Astrocyte (in vitro differentiated cells and primary cell): Measurements from ENCODE around the gene NEURL1. TPM values are rescaled to one million over a fixed set of nuclear protein-coding genes. Genes with fewer than 3 reads are reported as not detected.
A peak's percentile ranks its signal among the peaks of the same experiment; 100 is the strongest.
"Not testable (repeated sequence)": the region's sequence is repeated elsewhere in the genome, so short reads cannot be mapped to it uniquely, and the experiment has no call there.

Experiments
- DNase-seq: peaks from one replicate; pipeline ENCODE4 v3.0.0-alpha.2; 2010; ENCODE audit warnings: low read depth
- FAIRE-seq: peaks from 2 replicates; lab custom pipeline; 2011; peaks lifted over from hg19 to GRCh38; lab: Jason Lieb, UNC
- H2AFZ ChIP-seq: 2 replicates; pipeline ENCODE4 v1.6.0; 2012; ENCODE audit warnings: low read depth, low read length, inconsistent platforms
- H3K27ac ChIP-seq: 2 replicates; pipeline ENCODE4 v1.5.1; 2011; ENCODE audit warnings: low read depth, low read length, inconsistent platforms
- H3K27me3 ChIP-seq: 2 replicates; pipeline ENCODE4 v1.6.0; 2011; ENCODE audit warnings: low read length, inconsistent platforms; ENCODE audit not compliant: insufficient read depth
- H3K36me3 ChIP-seq: 2 replicates; pipeline ENCODE4 v1.5.1; 2011; ENCODE audit warnings: low read length, inconsistent platforms; ENCODE audit not compliant: insufficient read depth
- H3K4me1 ChIP-seq: 2 replicates; pipeline ENCODE4 v1.5.1; 2011; ENCODE audit warnings: low read length, inconsistent platforms; ENCODE audit not compliant: insufficient read depth
- H3K4me2 ChIP-seq: 2 replicates; pipeline ENCODE4 v1.6.0; 2012; ENCODE audit warnings: low read length, inconsistent platforms
- H3K4me3 ChIP-seq: 2 replicates; pipeline ENCODE4 v1.5.1; 2011; ENCODE audit warnings: low read depth, mild to moderate bottlenecking, low read length, inconsistent platforms; ENCODE audit not compliant: insufficient read depth
- H3K79me2 ChIP-seq: 2 replicates; pipeline ENCODE4 v1.6.0; 2012; ENCODE audit warnings: mild to moderate bottlenecking, low read length, inconsistent platforms; ENCODE audit not compliant: insufficient read depth
- H3K9ac ChIP-seq: 2 replicates; pipeline ENCODE4 v1.6.0; 2012; ENCODE audit warnings: mild to moderate bottlenecking, low read length, inconsistent platforms
- H3K9me3 ChIP-seq: 2 replicates; pipeline ENCODE4 v1.5.1; 2012; ENCODE audit warnings: low read depth, mild to moderate bottlenecking, low read length, inconsistent platforms; ENCODE audit not compliant: insufficient read depth
- H4K20me1 ChIP-seq: 2 replicates; pipeline ENCODE4 v1.6.0; 2012; ENCODE audit warnings: low read length, inconsistent platforms; ENCODE audit not compliant: insufficient read depth
- H3K27ac Mint-ChIP-seq: one replicate; pipeline ENCODE4 v1.8.0; 2021; ENCODE audit warnings: mild to moderate bottlenecking, mixed read lengths; ENCODE audit not compliant: unreplicated experiment
- H3K27me3 Mint-ChIP-seq: one replicate; pipeline ENCODE4 v1.8.0; 2021; ENCODE audit warnings: low read depth, mixed read lengths; ENCODE audit not compliant: unreplicated experiment
- H3K36me3 Mint-ChIP-seq: one replicate; pipeline ENCODE4 v1.8.0; 2021; ENCODE audit warnings: low read depth, mixed read lengths; ENCODE audit not compliant: unreplicated experiment
- H3K4me1 Mint-ChIP-seq: one replicate; pipeline ENCODE4 v1.8.0; 2021; ENCODE audit warnings: low read depth, mixed read lengths; ENCODE audit not compliant: unreplicated experiment
- H3K4me3 Mint-ChIP-seq: one replicate; pipeline ENCODE4 v1.8.0; 2021; ENCODE audit warnings: mild to moderate bottlenecking, moderate library complexity, mixed read lengths; ENCODE audit not compliant: unreplicated experiment
- H3K9me3 Mint-ChIP-seq: one replicate; pipeline ENCODE4 v1.8.0; 2021; ENCODE audit warnings: mild to moderate bottlenecking, mixed read lengths; ENCODE audit not compliant: unreplicated experiment
- CTCF ChIP-seq: IDR thresholded peaks from 2 replicates; pipeline ENCODE4 v1.5.1; 2011; ENCODE audit warnings: low read depth, mild to moderate bottlenecking, inconsistent platforms, low read length, moderate library complexity; ENCODE audit not compliant: insufficient read depth
- EZH2 ChIP-seq: IDR thresholded peaks from 2 replicates; pipeline ENCODE4 v1.6.1; 2012; ENCODE audit warnings: mild to moderate bottlenecking, low read length, inconsistent platforms; ENCODE audit not compliant: insufficient read depth
- total RNA-seq: library from RNA; stranded (reverse); gene quantifications from 2 replicates; pipeline ENCODE4 v1.2.1, GENCODE V29; 2021

Gene NEURL1
- total RNA-seq, 1 donor from 2014 or later: 1.5 TPM

DNA sequence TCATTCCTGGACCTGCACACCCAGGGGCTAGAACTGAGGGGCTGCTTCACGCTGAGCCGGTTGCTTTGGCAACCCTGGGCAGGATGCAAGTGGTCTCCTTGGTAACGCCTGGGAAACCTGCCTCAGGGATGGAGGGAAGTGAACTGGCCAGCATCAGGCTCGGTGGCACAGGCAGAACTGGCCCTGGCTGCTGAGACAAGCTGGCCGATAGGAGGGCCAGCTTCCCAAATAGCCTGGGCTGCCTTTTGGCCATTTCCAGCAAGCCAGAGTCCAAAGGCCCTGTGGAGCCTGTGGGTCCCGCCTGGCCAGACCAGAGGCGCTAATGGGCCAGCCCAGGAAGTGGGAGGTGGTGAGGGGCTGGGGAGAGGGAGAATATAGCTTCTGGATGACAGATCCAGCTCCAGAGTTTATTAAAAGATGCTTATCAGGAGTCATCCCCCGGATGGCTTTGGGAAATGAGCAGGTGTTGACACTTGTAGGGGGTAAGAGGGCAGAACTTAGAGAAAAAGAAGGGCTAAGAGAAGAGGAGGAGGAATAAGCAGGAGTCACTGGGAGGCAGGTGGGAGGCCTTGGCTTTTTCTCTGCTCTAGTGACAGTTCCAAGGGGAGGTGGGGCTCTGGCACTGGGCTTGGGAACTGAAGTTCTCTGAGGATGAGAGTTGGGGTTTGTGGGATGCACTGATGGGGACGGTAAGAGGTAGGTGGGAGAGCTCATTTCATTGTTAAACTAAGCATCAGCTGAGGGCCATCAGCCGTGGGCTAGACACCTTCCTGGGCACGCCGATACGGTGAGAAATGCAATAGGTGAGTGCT lies 9.6 kb downstream of the NEURL1 start:
- FAIRE-seq: no peak
- H3K9me3 Mint-ChIP-seq: peaks cover 5% of the 10 kb centered on the region
- no peaks in the 10 kb centered on the region for H3K79me2 ChIP-seq

GRCh38 chr10:103503777-103504176 lies 10.3 kb downstream of the NEURL1 start:
- H3K4me3 Mint-ChIP-seq, H3K4me3 ChIP-seq, H3K36me3 ChIP-seq, DNase-seq, H3K9ac ChIP-seq, H3K79me2 ChIP-seq, H3K9me3 Mint-ChIP-seq, H3K36me3 Mint-ChIP-seq, FAIRE-seq, H3K4me1 ChIP-seq, H3K27ac ChIP-seq, H3K9me3 ChIP-seq, H2AFZ ChIP-seq: not testable (repeated sequence)
- Histone ChIP-seq H3K27me3 (peaks cover 79% of the 10 kb centered on the region), H4K20me1 (peaks cover 69% of the 10 kb centered on the region), H3K4me2 (peak overlapping the region; percentile 45)
- Mint-ChIP-seq H3K27ac (peak overlapping the region; percentile 13), H3K4me1 (peaks cover 31% of the 10 kb centered on the region), H3K27me3 (peaks cover 44% of the 10 kb centered on the region)

More for the DNA sequence above, 9.6 kb downstream of the NEURL1 start:
- H4K20me1 ChIP-seq: peaks cover 68% of the 10 kb centered on the region
- no peak for DNase-seq
- Mint-ChIP-seq H3K27me3 (peaks cover 39% of the 10 kb centered on the region), H3K4me3 (no peak overlapping the region), H3K27ac (peak overlapping the region; percentile 53), H3K36me3 (peaks cover 1% of the 10 kb centered on the region), H3K4me1 (peaks cover 31% of the 10 kb centered on the region)
- H3K36me3 ChIP-seq: no peaks in the 10 kb centered on the region
- H3K9ac ChIP-seq: no peak overlapping the region
- H3K4me2 ChIP-seq: no peak overlapping the region
- no peak overlapping the region for H2AFZ ChIP-seq
- H3K27me3 ChIP-seq: peaks cover 76% of the 10 kb centered on the region
- no peak overlapping the region for H3K4me3 ChIP-seq
- H3K9me3 ChIP-seq: no peaks in the 10 kb centered on the region
- H3K27ac ChIP-seq: no peak overlapping the region
- TF ChIP-seq EZH2: peak; percentile 30
- TF ChIP-seq CTCF: no peak
- H3K4me1 ChIP-seq: peaks cover 5% of the 10 kb centered on the region

DNA sequence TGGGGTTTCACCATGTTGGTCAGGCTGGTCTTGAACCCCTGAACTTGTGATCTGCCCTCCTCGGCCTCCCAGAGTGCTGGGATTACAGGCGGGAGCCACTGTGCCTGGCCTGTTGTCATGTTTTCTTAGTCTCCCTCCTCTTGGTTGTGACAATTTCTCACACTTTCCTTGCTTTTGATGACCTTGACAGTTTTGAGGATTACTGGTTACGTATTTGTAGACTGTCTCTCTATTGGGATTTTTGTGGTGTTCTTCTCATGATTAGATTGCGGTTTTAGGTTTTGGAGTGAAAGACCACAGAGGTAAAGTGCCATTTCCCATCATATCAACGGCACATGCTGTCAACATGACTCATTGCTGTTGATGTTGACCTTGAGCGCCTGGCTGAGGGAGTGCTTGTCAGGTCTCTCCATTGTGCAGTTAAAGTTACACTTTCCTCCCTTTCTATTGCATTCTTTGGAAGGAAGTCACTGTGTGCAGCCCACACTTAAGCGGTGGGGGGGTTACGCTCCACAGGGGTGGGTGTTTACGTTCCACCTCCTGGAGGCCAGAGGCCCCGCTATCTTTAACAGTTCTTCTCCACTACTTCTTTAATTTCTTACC lies 10.8 kb downstream of the NEURL1 start:
- Histone ChIP-seq H4K20me1 (peaks cover 68% of the 10 kb centered on the region), H3K36me3 (no peaks in the 10 kb centered on the region), H3K27ac (no peak overlapping the region), H3K27me3 (peaks cover 76% of the 10 kb centered on the region), H3K9me3 (no peaks in the 10 kb centered on the region), H3K79me2 (no peaks in the 10 kb centered on the region), H2AFZ (no peak overlapping the region), H3K4me1 (peaks cover 5% of the 10 kb centered on the region), H3K4me3 (no peak overlapping the region), H3K9ac (no peak overlapping the region), H3K4me2 (peak overlapping the region; percentile 45)
- H3K9me3 Mint-ChIP-seq: peaks cover 5% of the 10 kb centered on the region
- H3K36me3 Mint-ChIP-seq: peaks cover 1% of the 10 kb centered on the region
- peak; percentile 98 for FAIRE-seq
- H3K27ac Mint-ChIP-seq: peak overlapping the region; percentile 13
- no peak for TF ChIP-seq EZH2
- no peak for TF ChIP-seq CTCF
- H3K4me1 Mint-ChIP-seq: peaks cover 30% of the 10 kb centered on the region
- DNase-seq: peak; percentile 97
- no peak overlapping the region for H3K4me3 Mint-ChIP-seq
- peaks cover 44% of the 10 kb centered on the region for H3K27me3 Mint-ChIP-seq
